HG02588 (cell line): ENCODE data around the gene FMO5.
"Not testable (repeated sequence)": the region's sequence is repeated elsewhere in the genome, so short reads cannot be mapped to it uniquely, and the experiment has no call there.

Experiments used
- ATAC-seq: cut with Tn5 transposase; IDR thresholded peaks from one replicate; pipeline ENCODE4 v1.9.1; 2021; ENCODE audit warnings: mild to moderate bottlenecking, moderate library complexity; ENCODE audit not compliant: unreplicated experiment

Gene FMO5

GRCh38 chr1:147238925-147239820 lies 14.0 kb upstream of the FMO5 start:
- no peak for ATAC-seq

- no peak for ATAC-seq
Measured at GRCh38 chr1:147238053-147238902, 13.1 kb upstream of the FMO5 start.

DNA sequence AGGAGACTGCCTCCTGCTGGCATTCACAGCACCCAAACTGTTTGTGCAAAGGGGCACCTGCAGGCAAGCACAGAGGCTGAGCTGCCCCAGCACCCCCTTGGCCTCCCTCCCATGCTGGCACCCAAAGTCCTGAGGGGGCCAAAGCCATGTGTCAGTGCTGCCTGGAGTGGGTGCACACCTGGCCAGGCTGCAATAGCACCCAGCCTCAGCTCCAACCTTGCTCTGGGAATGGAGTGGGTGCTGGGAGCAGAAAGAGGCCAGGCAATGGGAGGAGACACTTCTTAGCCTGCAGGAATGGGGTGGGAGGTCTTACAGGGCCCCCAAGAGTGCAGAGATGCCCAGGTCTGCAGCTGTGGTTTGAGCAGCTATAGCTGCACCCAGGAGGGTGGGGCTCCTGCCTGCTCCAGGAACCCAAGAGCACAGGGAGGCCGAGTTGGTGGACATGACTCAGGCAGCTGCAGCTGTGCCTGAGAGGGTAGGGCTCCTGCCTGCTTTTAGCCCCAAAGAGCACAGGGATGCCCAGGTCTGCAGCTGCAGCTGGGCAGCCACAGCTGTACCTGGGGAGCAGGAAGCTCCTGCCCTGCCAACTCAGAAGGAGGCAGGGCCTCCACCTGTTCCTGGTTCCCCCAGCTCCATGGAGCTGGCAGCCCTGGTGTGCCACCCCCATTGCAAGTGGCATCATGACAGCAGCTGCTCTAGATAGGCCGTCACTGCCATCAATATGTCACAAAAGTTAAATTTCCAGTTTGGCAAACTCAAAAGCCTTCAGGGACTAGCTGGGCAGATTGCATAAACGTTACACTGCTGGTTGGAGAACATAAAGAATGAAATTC lies 12.0 kb upstream of the FMO5 start:
- ATAC-seq: no peak

DNA sequence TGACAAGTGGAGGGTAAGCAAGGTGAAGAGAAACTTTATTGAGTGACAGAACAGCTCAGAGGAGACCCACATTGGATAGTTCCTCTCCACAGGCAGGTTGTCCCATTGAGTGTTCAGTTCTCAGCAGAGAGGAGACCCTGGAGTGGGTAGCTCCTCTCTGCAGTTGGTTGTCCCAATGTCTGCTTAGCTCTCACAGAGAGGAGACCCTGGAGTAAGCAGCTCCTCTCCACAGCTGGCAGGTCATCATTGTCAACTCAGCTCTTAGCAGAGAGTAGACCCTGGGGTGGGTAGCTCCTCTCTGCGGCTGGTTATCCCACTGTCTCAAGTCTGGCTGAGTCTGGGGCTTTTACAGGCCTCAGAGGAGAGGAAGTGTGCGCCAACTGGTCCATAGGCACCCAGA lies 11.3 kb upstream of the FMO5 start:
- no peak for ATAC-seq

DNA sequence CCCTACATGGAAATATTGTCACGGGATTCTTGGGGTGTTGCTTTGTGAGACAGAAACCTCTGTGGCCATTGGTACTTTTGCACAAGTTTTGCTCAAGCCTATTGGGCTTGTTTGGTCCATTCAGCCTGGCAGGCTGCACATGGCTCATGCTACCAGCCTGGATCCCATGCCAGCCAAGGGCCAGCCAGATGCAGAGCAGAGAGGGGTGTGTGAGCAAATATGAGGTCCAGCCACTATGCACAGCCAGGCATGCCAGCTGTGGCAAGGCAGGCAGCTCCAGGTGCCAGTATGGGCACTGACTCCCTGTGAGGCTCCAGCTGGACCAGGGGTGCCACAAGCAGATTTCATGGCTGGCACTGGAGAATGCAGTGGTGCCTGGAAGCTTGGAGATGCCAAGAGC lies 10.7 kb upstream of the FMO5 start:
- ATAC-seq: no peak

DNA sequence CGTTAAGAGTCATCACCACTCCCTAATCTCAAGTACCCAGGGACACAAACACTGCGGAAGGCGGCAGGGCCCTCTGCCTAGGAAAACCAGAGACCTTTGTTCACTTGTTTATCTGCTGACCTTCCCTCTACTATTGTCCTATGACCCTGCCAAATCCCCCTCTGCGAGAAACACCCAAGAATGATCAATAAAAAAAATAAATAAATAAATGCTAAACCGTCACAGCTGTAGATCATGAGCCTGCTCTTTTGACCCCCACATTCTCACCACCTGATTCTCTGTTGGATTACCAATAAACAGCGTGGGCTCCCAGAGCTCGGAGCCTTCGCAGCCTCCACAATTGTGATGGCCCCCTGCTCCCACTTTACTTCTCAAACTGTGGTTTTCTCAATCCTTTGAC lies 8.8 kb upstream of the FMO5 start:
- ATAC-seq: not testable (repeated sequence)

DNA sequence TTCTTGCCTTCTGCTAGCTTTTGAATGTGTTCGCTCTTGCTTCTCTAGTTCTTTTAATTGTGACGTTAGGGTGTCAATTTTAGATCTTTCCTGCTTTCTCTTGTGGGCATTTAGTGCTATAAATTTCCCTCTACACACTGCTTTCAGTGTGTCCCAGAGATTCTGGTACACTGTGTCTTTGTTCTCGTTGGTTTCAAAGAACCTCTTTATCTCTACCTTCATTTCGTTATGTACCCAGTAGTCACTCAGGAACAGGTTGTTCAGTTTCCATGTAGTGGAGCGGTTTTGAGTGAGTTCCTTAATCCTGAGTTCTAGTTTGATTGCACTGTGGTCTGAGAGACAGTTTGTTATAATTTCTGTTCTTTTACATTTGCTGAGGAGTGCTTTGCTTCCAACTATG lies 5.9 kb upstream of the FMO5 start:
- not testable (repeated sequence) for ATAC-seq

- ATAC-seq: no peak
Measured at GRCh38 chr1:147223740-147224615, 1.2 kb downstream of the FMO5 start.

GRCh38 chr1:147218606-147219005 lies 6.5 kb downstream of the FMO5 start:
- ATAC-seq: no peak

DNA sequence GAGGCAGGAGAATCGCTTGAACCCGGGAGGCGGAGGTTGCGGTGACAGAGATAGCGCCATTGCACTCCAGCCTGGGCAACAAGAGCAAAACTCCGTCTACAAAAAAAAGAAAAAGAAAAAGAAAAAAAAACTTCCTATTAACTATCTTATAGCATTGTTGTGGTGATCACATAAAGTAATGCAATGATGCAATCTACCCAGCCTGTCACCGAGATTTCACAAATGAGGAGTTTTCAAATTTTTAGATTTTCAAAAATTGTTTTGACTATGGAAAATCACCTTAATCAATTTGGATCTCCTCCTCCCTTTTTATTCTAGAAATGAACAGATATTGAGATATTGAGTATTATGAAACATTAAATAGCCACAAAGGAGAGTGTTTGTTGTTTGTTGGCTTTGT lies 8.0 kb downstream of the FMO5 start:
- ATAC-seq: no peak

GRCh38 chr1:147216124-147216523 lies 9.0 kb downstream of the FMO5 start:
- ATAC-seq: no peak

GRCh38 chr1:147215540-147215916 lies 9.6 kb downstream of the FMO5 start:
- ATAC-seq: no peak

GRCh38 chr1:147214842-147215539 lies 10.1 kb downstream of the FMO5 start:
- ATAC-seq: no peak

- ATAC-seq: no peak
Measured at GRCh38 chr1:147214325-147214724, 10.8 kb downstream of the FMO5 start.

DNA sequence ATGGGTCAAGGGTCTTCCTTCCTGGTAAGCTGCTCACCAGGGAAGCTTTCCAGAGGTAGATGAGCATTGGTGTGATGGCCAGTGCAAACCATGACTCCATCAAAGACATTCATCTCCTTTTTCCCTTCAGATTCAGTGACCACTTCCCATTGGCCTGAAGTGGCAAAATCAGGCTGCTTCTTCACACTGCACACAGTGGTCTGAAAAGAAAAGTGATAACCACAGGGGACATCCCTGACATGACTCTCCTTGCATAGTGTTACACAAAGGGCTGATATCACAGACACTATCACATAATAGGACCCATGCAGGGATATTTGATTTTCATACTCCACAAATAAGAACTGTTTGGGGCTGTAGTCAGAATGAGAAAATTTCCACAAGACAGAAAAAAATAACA lies 11.9 kb downstream of the FMO5 start:
- no peak for ATAC-seq

DNA sequence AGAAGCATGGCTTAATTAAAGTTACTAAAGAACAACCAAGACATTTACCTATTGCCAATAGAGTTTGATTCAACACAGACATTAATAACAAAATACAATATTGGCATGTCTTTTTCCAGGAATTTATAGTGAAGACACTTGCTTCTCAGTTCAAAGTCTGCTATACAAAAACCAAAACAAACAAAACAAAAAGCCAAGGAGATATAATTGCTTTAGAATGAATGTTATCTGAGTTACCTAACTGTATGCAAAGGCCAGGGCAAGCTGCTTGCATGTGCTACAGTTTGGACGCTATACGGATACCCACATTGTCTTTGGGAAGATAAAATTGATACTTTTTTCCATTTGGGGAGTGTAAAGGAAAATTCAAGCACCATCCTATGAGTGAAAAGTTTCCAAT lies 13.6 kb downstream of the FMO5 start:
- ATAC-seq: no peak

GRCh38 chr1:147210987-147211386 lies 14.2 kb downstream of the FMO5 start:
- ATAC-seq: no peak

DNA sequence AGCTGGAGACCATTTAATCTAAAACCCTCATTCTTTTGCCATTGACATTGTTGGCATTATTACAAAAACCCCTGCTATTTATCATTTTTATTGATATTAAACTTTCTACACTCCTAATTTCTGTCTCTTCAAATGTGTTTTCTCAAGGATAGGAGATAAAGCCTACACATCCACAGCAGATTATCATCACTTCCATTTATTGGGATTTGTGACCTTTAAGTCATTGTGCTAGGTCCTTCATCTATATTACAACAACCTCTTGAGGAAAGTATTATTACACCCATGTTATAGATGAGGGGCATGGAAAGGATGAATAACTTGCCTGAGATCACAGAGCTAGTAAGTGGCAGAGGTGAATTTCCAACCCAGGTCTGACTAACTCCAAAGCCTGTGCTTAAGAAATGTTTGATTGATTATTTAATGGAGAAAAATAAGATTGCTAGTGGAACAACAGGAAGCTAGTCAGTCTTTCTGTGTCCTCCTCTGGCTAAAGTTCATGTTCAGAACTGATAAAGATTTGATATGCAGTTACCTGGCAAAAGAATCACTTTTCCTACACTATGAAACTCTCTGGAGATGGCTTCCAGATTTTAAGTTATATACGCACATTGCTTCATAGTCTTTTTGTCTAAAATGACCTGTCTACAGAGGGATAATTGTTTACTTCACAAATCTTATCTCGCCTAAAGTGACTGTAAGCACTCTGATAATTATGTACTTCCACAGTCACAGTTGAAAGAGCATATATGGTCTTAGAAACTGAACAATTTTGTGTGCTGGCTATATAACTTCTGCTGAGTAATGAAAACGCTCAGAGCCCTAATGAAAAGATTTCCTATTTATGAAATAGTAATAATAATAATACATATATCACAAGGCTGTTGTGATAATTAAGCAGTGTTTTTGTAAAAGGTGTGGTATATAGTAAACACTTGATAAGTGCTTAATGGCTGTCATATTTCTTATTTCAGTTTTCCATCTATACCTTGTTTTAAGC lies 15.0 kb downstream of the FMO5 start:
- no peak for ATAC-seq
